ENCODE data around the gene GLB1L. TPM values are rescaled to one million over a fixed set of nuclear protein-coding genes. Genes with fewer than 3 reads are reported as not detected.
A peak's percentile ranks its signal among the peaks of the same experiment; 100 is the strongest.

GLB1L gene
- total RNA-seq, 4 donors from 2014 or later: 0.40 to 9.1 (median 3.8) TPM

DNA sequence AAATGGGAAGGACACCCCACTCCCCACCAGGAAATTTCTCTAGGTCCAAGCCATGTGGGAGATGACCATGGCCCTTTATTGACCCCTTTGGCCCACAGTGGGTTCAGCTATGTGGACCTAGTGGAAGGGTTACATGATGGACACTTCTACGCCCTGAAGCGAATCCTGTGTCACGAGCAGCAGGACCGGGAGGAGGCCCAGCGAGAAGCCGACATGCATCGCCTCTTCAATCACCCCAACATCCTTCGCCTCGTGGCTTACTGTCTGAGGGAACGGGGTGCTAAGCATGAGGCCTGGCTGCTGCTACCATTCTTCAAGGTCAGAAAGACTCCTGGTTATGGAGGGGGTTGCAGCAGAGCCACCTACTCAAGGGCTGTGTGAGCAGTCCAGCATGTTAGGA, 1.3 kb upstream of the GLB1L start:
- peaks cover 41 to 65% (median 58%) of the 10 kb centered on the region in 4 donors for H3K4me1 ChIP-seq
- no peaks in the 10 kb centered on the region for H3K9me3 ChIP-seq

DNA sequence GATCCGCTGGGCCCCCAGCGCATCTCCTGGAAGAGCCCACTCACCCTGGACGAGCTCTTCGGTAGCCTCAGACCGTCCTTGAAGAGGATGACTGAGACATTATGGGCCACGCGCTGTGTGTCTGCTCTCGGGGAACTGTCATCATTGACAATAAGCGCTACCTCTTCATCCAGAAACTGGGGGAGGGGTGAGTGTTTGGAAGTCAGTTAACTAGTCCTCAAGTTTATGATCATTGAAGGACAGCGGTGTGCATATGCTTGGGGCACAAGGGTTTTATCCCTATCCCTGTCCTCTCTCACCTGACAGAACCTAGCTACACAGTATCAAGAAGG, 621 bp upstream of the GLB1L start:
- Histone ChIP-seq H3K27me3 (no peaks in the 10 kb centered on the region), H3K36me3 (no peaks in the 10 kb centered on the region), H3K9me3 (no peaks in the 10 kb centered on the region), H3K4me3 (peak overlapping the region; percentile 65 to 95 (median 83)), H3K4me1 (peaks cover 37 to 58% (median 53%) of the 10 kb centered on the region in 4 donors), H3K27ac (peak overlapping the region; percentile 94 to 97 (median 94))
- no peak for DNase-seq
- TF ChIP-seq POLR2A (IDR thresholded peaks at IDR 0.05): no peak
- TF ChIP-seq EP300 (IDR thresholded peaks at IDR 0.05; ENCODE audit: low read depth): no peak
- no peak for TF ChIP-seq POLR2AphosphoS5 (IDR thresholded peaks at IDR 0.05)
- TF ChIP-seq, protein P1, sequence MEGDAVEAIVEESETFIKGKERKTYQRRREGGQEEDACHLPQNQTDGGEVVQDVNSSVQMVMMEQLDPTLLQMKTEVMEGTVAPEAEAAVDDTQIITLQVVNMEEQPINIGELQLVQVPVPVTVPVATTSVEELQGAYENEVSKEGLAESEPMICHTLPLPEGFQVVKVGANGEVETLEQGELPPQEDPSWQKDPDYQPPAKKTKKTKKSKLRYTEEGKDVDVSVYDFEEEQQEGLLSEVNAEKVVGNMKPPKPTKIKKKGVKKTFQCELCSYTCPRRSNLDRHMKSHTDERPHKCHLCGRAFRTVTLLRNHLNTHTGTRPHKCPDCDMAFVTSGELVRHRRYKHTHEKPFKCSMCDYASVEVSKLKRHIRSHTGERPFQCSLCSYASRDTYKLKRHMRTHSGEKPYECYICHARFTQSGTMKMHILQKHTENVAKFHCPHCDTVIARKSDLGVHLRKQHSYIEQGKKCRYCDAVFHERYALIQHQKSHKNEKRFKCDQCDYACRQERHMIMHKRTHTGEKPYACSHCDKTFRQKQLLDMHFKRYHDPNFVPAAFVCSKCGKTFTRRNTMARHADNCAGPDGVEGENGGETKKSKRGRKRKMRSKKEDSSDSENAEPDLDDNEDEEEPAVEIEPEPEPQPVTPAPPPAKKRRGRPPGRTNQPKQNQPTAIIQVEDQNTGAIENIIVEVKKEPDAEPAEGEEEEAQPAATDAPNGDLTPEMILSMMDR (IDR thresholded peaks at IDR 0.05): no peak
- WGBS, 2 donors (ENCODE audit: low coverage in 1 of 2): 6% methylated on average over 10 of the region's 10 CpGs; no CpG with 5 or more reads in 1 of the 2 donors
- in situ Hi-C loops (cut with MboI; ENCODE audit: low pct_ligation_motif_present in 1 of 4, low pct_unique_long_range_greater_than_20kb in 1 of 4, low sequenced_read_pairs in 3 of 4) (no loop called here), intact Hi-C loops (cut with DNase I; ENCODE audit: low total_unique reads) (loop anchor here (10.0 kb wide), 1 partner anchor 1611 kb away; no protein-coding TSS in a partner anchor)

More for the DNA sequence above, 1.3 kb upstream of the GLB1L start:
- TF ChIP-seq, protein P1 (IDR thresholded peaks at IDR 0.05): no peak
- TF ChIP-seq POLR2AphosphoS5 (IDR thresholded peaks at IDR 0.05) (no peak), EP300 (IDR thresholded peaks at IDR 0.05; ENCODE audit: low read depth) (no peak), POLR2A (IDR thresholded peaks at IDR 0.05) (no peak)
- H3K36me3 ChIP-seq: no peaks in the 10 kb centered on the region
- in situ Hi-C loops (cut with MboI; ENCODE audit: low pct_ligation_motif_present in 1 of 4, low pct_unique_long_range_greater_than_20kb in 1 of 4, low sequenced_read_pairs in 3 of 4) (no loop called here), intact Hi-C loops (cut with DNase I; ENCODE audit: low total_unique reads) (loop anchor here (10.0 kb wide), 1 partner anchor 1612 kb away; no protein-coding TSS in a partner anchor)
- no peak overlapping the region for H3K4me3 ChIP-seq
- 91% methylated on average over 10 of the region's 10 CpGs; no CpG with 5 or more reads in 1 of the 2 donors for WGBS, 2 donors (ENCODE audit: low coverage in 1 of 2)
- peak overlapping the region in 3 of 4 donors; percentile 94 to 97 (median 94) for H3K27ac ChIP-seq
- no peaks in the 10 kb centered on the region for H3K27me3 ChIP-seq
- no peak for DNase-seq

DNA sequence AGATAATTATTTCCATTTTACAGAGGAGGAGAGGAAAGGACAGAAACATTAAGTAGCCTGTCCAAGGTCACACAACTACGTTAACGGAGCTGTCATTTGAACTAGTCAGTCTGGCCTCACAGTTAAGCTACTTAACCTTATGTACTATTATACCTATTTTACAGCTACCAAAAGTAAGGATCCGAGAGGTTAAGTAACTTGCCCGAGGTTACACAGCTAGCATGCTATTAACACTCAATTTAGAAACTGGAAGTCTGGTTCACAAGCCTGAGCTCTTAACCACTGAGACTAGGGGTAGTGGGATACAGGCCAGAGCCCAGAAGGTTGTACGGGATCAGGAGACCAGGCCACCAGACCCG, 476 bp downstream of the GLB1L start:
- no peak for DNase-seq
- TF ChIP-seq POLR2A (IDR thresholded peaks at IDR 0.05) (no peak), POLR2AphosphoS5 (IDR thresholded peaks at IDR 0.05) (no peak), EP300 (IDR thresholded peaks at IDR 0.05; ENCODE audit: low read depth) (no peak)
- Histone ChIP-seq H3K27me3 (no peaks in the 10 kb centered on the region), H3K27ac (peak overlapping the region; percentile 94 to 97 (median 94)), H3K4me3 (peak overlapping the region; percentile 65 to 95 (median 83)), H3K36me3 (no peaks in the 10 kb centered on the region), H3K9me3 (no peaks in the 10 kb centered on the region), H3K4me1 (peaks cover 27 to 47% (median 43%) of the 10 kb centered on the region in 4 donors)
- 29 to 34% methylated on average over 4 to 6 of the region's 6 CpGs for WGBS, 2 donors (ENCODE audit: low coverage in 1 of 2)
- in situ Hi-C loops (cut with MboI; ENCODE audit: low pct_ligation_motif_present in 1 of 4, low pct_unique_long_range_greater_than_20kb in 1 of 4, low sequenced_read_pairs in 3 of 4): no loop called here
- intact Hi-C loops (cut with DNase I; ENCODE audit: low total_unique reads): loop anchor here (10.0 kb wide), 1 partner anchor 1610 kb away; no protein-coding TSS in a partner anchor

DNA sequence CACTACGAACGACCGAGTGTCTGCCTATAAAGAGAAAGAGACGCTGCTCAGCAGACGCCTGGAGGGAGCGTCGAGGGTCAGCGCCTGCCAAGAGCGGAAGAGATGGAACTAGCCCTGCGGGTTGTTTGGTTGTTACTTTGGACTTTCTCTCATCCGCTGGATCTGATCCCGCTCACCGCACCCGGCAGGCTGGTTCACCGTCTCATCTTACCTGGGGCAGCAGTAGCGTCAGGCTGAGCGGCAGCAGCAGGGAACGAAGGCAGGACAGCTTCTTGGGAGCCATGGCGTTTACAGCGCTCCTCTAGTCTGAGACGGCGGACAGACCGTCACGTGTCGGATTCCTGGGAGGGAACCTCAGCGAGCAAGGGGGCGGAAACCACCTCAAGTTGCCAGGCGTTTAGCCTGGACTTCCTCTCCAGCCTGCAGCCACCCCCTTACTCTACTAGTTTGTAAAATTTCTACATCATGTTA, 1.9 kb downstream of the GLB1L start:
- peak overlapping the region; percentile 37 to 67 (median 65) for H3K27ac ChIP-seq
- TF ChIP-seq POLR2AphosphoS5 (IDR thresholded peaks at IDR 0.05) (peak in 2 of 3 donors; percentile 38 to 50), EP300 (IDR thresholded peaks at IDR 0.05; ENCODE audit: low read depth) (no peak), POLR2A (IDR thresholded peaks at IDR 0.05) (peak; percentile 39)
- TF ChIP-seq, protein P1 (IDR thresholded peaks at IDR 0.05): no peak
- H3K4me3 ChIP-seq: peak overlapping the region in 2 of 4 donors; percentile 15 to 17
- peak; percentile 56 for DNase-seq
- intact Hi-C loops (cut with DNase I; ENCODE audit: low total_unique reads): loop anchor here (10.0 kb wide), 1 partner anchor 1609 kb away; no protein-coding TSS in a partner anchor
- H3K4me1 ChIP-seq: peaks cover 13 to 33% (median 29%) of the 10 kb centered on the region in 4 donors
- H3K36me3 ChIP-seq: peaks cover 0 to under 1% (median 0%) of the 10 kb centered on the region in 4 donors
- H3K9me3 ChIP-seq: no peaks in the 10 kb centered on the region
- WGBS, 2 donors (ENCODE audit: low coverage in 1 of 2): 58% methylated on average over 28 of the region's 28 CpGs; no CpG with 5 or more reads in 1 of the 2 donors
- H3K27me3 ChIP-seq: no peaks in the 10 kb centered on the region
- in situ Hi-C loops (cut with MboI; ENCODE audit: low pct_ligation_motif_present in 1 of 4, low pct_unique_long_range_greater_than_20kb in 1 of 4, low sequenced_read_pairs in 3 of 4): no loop called here

All from transverse colon (tissue), 4 donors.